ENCODE results near the gene RGPD4.

Gene RGPD4

GRCh38 chr2:107809835-107810234 lies 16.9 kb upstream of the RGPD4 start:
- TF ChIP-seq REST (IDR thresholded peaks at IDR 0.05; ENCODE audit: insufficient read depth in 1 of 2, low read depth in 2 of 2, low read length in 2 of 2) (no peak), TAF1 (IDR thresholded peaks at IDR 0.05; ENCODE audit: borderline replicate concordance, insufficient read depth, low read length) (no peak)

GRCh38 chr2:107810734-107811133 lies 16.0 kb upstream of the RGPD4 start:
- TF ChIP-seq POLR2AphosphoS5 (IDR thresholded peaks at IDR 0.05; ENCODE audit: low read depth, low read length), result no peak
- no peak for TF ChIP-seq TAF1 (IDR thresholded peaks at IDR 0.05; ENCODE audit: borderline replicate concordance, insufficient read depth, low read length)
- TF ChIP-seq SIN3A (IDR thresholded peaks at IDR 0.05; ENCODE audit: borderline replicate concordance, insufficient read depth, low read length), result no peak
- no peak for TF ChIP-seq REST (IDR thresholded peaks at IDR 0.05; ENCODE audit: insufficient read depth in 1 of 2, low read depth in 2 of 2, low read length in 2 of 2)
- TF ChIP-seq FOXP2 (optimal IDR thresholded peaks at IDR 0.05; ENCODE audit: borderline replicate concordance, extremely low read depth, extremely low read length, insufficient read depth), result no peak

- TF ChIP-seq REST (IDR thresholded peaks at IDR 0.05; ENCODE audit: insufficient read depth in 1 of 2, low read depth in 2 of 2, low read length in 2 of 2) (no peak), FOXP2 (optimal IDR thresholded peaks at IDR 0.05; ENCODE audit: borderline replicate concordance, extremely low read depth, extremely low read length, insufficient read depth) (no peak), SIN3A (IDR thresholded peaks at IDR 0.05; ENCODE audit: borderline replicate concordance, insufficient read depth, low read length) (no peak), POLR2AphosphoS5 (IDR thresholded peaks at IDR 0.05; ENCODE audit: low read depth, low read length) (no peak), TAF1 (IDR thresholded peaks at IDR 0.05; ENCODE audit: borderline replicate concordance, insufficient read depth, low read length) (no peak)
Observed at GRCh38 chr2:107811411-107811810, 15.3 kb upstream of the RGPD4 start.

- TF ChIP-seq REST (IDR thresholded peaks at IDR 0.05; ENCODE audit: insufficient read depth in 1 of 2, low read depth in 2 of 2, low read length in 2 of 2) (no peak), FOXP2 (optimal IDR thresholded peaks at IDR 0.05; ENCODE audit: borderline replicate concordance, extremely low read depth, extremely low read length, insufficient read depth) (no peak), POLR2AphosphoS5 (IDR thresholded peaks at IDR 0.05; ENCODE audit: low read depth, low read length) (no peak), TAF1 (IDR thresholded peaks at IDR 0.05; ENCODE audit: borderline replicate concordance, insufficient read depth, low read length) (no peak)
Observed at GRCh38 chr2:107812006-107812405, 14.7 kb upstream of the RGPD4 start.

GRCh38 chr2:107817378-107817777 lies 9.3 kb upstream of the RGPD4 start:
- TF ChIP-seq TAF1 (IDR thresholded peaks at IDR 0.05; ENCODE audit: borderline replicate concordance, insufficient read depth, low read length), result no peak
- TF ChIP-seq FOXP2 (optimal IDR thresholded peaks at IDR 0.05; ENCODE audit: borderline replicate concordance, extremely low read depth, extremely low read length, insufficient read depth), result no peak
- TF ChIP-seq SIN3A (IDR thresholded peaks at IDR 0.05; ENCODE audit: borderline replicate concordance, insufficient read depth, low read length), result no peak
